ENCODE data around the gene CNTNAP2. TPM values are rescaled to one million over a fixed set of nuclear protein-coding genes. Genes with fewer than 3 reads are reported as not detected.

CNTNAP2 gene
- polyA plus RNA-seq, 2 donors = 0.41 to 0.48 TPM

- WGBS, 2 donors = 86 to 87% methylated on average over 1 of the region's 1 CpG
- Histone ChIP-seq H3K27ac (ENCODE audit: low read depth in 2 of 2, low read length in 1 of 2) (no peak overlapping the region), H3K9me3 (ENCODE audit: control insufficient read depth in 2 of 2, insufficient read depth in 1 of 2, low read depth in 1 of 2, low read length in 1 of 2) (peaks cover 0 to 4% of the 10 kb centered on the region in 2 donors), H3K36me3 (ENCODE audit: control insufficient read depth in 2 of 2, insufficient read depth in 2 of 2, low read length in 1 of 2) (no peaks in the 10 kb centered on the region), H3K4me1 (ENCODE audit: control insufficient read depth in 2 of 2, insufficient read depth in 2 of 2, low read length in 1 of 2) (no peaks in the 10 kb centered on the region), H3K4me3 (ENCODE audit: low read depth in 1 of 2, low read length in 2 of 2) (no peak overlapping the region), H3K27me3 (ENCODE audit: control insufficient read depth in 1 of 2, insufficient read depth in 2 of 2, low read length in 2 of 2) (no peaks in the 10 kb centered on the region)
Measured at GRCh38 chr7:146804620-146805019, 688.0 kb downstream of the CNTNAP2 start.

- H3K27ac ChIP-seq (ENCODE audit: low read depth in 2 of 2, low read length in 1 of 2) = no peak overlapping the region
- H3K9me3 ChIP-seq (ENCODE audit: control insufficient read depth in 2 of 2, insufficient read depth in 1 of 2, low read depth in 1 of 2, low read length in 1 of 2) = peaks cover 0 to 3% of the 10 kb centered on the region in 2 donors
- H3K4me1 ChIP-seq (ENCODE audit: control insufficient read depth in 2 of 2, insufficient read depth in 2 of 2, low read length in 1 of 2) = no peaks in the 10 kb centered on the region
- no peak overlapping the region for H3K4me3 ChIP-seq (ENCODE audit: low read depth in 1 of 2, low read length in 2 of 2)
- WGBS, 2 donors = 57 to 78% methylated on average over 1 of the region's 1 CpG
- no peaks in the 10 kb centered on the region for H3K36me3 ChIP-seq (ENCODE audit: control insufficient read depth in 2 of 2, insufficient read depth in 2 of 2, low read length in 1 of 2)
- no peaks in the 10 kb centered on the region for H3K27me3 ChIP-seq (ENCODE audit: control insufficient read depth in 1 of 2, insufficient read depth in 2 of 2, low read length in 2 of 2)
Measured at GRCh38 chr7:146805082-146805481, 688.5 kb downstream of the CNTNAP2 start.

- Histone ChIP-seq H3K4me3 (ENCODE audit: low read depth in 1 of 2, low read length in 2 of 2) (no peak overlapping the region), H3K4me1 (ENCODE audit: control insufficient read depth in 2 of 2, insufficient read depth in 2 of 2, low read length in 1 of 2) (no peaks in the 10 kb centered on the region), H3K36me3 (ENCODE audit: control insufficient read depth in 2 of 2, insufficient read depth in 2 of 2, low read length in 1 of 2) (no peaks in the 10 kb centered on the region), H3K9me3 (ENCODE audit: control insufficient read depth in 2 of 2, insufficient read depth in 1 of 2, low read depth in 1 of 2, low read length in 1 of 2) (no peaks in the 10 kb centered on the region), H3K27me3 (ENCODE audit: control insufficient read depth in 1 of 2, insufficient read depth in 2 of 2, low read length in 2 of 2) (no peaks in the 10 kb centered on the region), H3K27ac (ENCODE audit: low read depth in 2 of 2, low read length in 1 of 2) (no peak overlapping the region)
- WGBS, 2 donors = 41 to 51% methylated on average over 2 of the region's 2 CpGs
Measured at GRCh38 chr7:146826329-146826728, 709.7 kb downstream of the CNTNAP2 start.

- H3K4me1 ChIP-seq (ENCODE audit: control insufficient read depth in 2 of 2, insufficient read depth in 2 of 2, low read length in 1 of 2) = no peaks in the 10 kb centered on the region
- no peak overlapping the region for H3K27ac ChIP-seq (ENCODE audit: low read depth in 2 of 2, low read length in 1 of 2)
- no peaks in the 10 kb centered on the region for H3K27me3 ChIP-seq (ENCODE audit: control insufficient read depth in 1 of 2, insufficient read depth in 2 of 2, low read length in 2 of 2)
- WGBS, 2 donors = 83 to 84% methylated on average over 3 of the region's 3 CpGs
- H3K4me3 ChIP-seq (ENCODE audit: low read depth in 1 of 2, low read length in 2 of 2) = no peak overlapping the region
- H3K36me3 ChIP-seq (ENCODE audit: control insufficient read depth in 2 of 2, insufficient read depth in 2 of 2, low read length in 1 of 2) = no peaks in the 10 kb centered on the region
- H3K9me3 ChIP-seq (ENCODE audit: control insufficient read depth in 2 of 2, insufficient read depth in 1 of 2, low read depth in 1 of 2, low read length in 1 of 2) = no peaks in the 10 kb centered on the region
Measured at GRCh38 chr7:146830686-146831085, 714.1 kb downstream of the CNTNAP2 start.

- H3K9me3 ChIP-seq (ENCODE audit: control insufficient read depth in 2 of 2, insufficient read depth in 1 of 2, low read depth in 1 of 2, low read length in 1 of 2) = no peaks in the 10 kb centered on the region
- no peak overlapping the region for H3K4me3 ChIP-seq (ENCODE audit: low read depth in 1 of 2, low read length in 2 of 2)
Measured at GRCh38 chr7:146831875-146832274, 715.3 kb downstream of the CNTNAP2 start.

GRCh38 chr7:146844405-146844804 lies 727.8 kb downstream of the CNTNAP2 start:
- H3K4me3 ChIP-seq (ENCODE audit: low read depth in 1 of 2, low read length in 2 of 2) = no peak overlapping the region

More at GRCh38 chr7:146831875-146832274, 715.3 kb downstream of the CNTNAP2 start:
- Histone ChIP-seq H3K4me1 (ENCODE audit: control insufficient read depth in 2 of 2, insufficient read depth in 2 of 2, low read length in 1 of 2) (no peaks in the 10 kb centered on the region), H3K27me3 (ENCODE audit: control insufficient read depth in 1 of 2, insufficient read depth in 2 of 2, low read length in 2 of 2) (no peaks in the 10 kb centered on the region), H3K36me3 (ENCODE audit: control insufficient read depth in 2 of 2, insufficient read depth in 2 of 2, low read length in 1 of 2) (no peaks in the 10 kb centered on the region), H3K27ac (ENCODE audit: low read depth in 2 of 2, low read length in 1 of 2) (no peak overlapping the region)
- WGBS, 2 donors = 46 to 60% methylated on average over 2 of the region's 2 CpGs

GRCh38 chr7:146858690-146859089 lies 742.1 kb downstream of the CNTNAP2 start:
- H3K27ac ChIP-seq (ENCODE audit: low read depth in 2 of 2, low read length in 1 of 2) = no peak overlapping the region
- H3K4me1 ChIP-seq (ENCODE audit: control insufficient read depth in 2 of 2, insufficient read depth in 2 of 2, low read length in 1 of 2) = no peaks in the 10 kb centered on the region
- no peaks in the 10 kb centered on the region for H3K27me3 ChIP-seq (ENCODE audit: control insufficient read depth in 1 of 2, insufficient read depth in 2 of 2, low read length in 2 of 2)
- no peaks in the 10 kb centered on the region for H3K36me3 ChIP-seq (ENCODE audit: control insufficient read depth in 2 of 2, insufficient read depth in 2 of 2, low read length in 1 of 2)
- no peaks in the 10 kb centered on the region for H3K9me3 ChIP-seq (ENCODE audit: control insufficient read depth in 2 of 2, insufficient read depth in 1 of 2, low read depth in 1 of 2, low read length in 1 of 2)
- no peak overlapping the region for H3K4me3 ChIP-seq (ENCODE audit: low read depth in 1 of 2, low read length in 2 of 2)

More at GRCh38 chr7:146844405-146844804, 727.8 kb downstream of the CNTNAP2 start:
- Histone ChIP-seq H3K4me1 (ENCODE audit: control insufficient read depth in 2 of 2, insufficient read depth in 2 of 2, low read length in 1 of 2) (no peaks in the 10 kb centered on the region), H3K27ac (ENCODE audit: low read depth in 2 of 2, low read length in 1 of 2) (no peak overlapping the region), H3K9me3 (ENCODE audit: control insufficient read depth in 2 of 2, insufficient read depth in 1 of 2, low read depth in 1 of 2, low read length in 1 of 2) (peaks cover 0 to 2% of the 10 kb centered on the region in 2 donors), H3K36me3 (ENCODE audit: control insufficient read depth in 2 of 2, insufficient read depth in 2 of 2, low read length in 1 of 2) (no peaks in the 10 kb centered on the region), H3K27me3 (ENCODE audit: control insufficient read depth in 1 of 2, insufficient read depth in 2 of 2, low read length in 2 of 2) (no peaks in the 10 kb centered on the region)
- WGBS, 2 donors = 76 to 96% methylated on average over 2 of the region's 2 CpGs

- no peak overlapping the region for H3K27ac ChIP-seq (ENCODE audit: low read depth in 2 of 2, low read length in 1 of 2)
- no peaks in the 10 kb centered on the region for H3K9me3 ChIP-seq (ENCODE audit: control insufficient read depth in 2 of 2, insufficient read depth in 1 of 2, low read depth in 1 of 2, low read length in 1 of 2)
- H3K4me1 ChIP-seq (ENCODE audit: control insufficient read depth in 2 of 2, insufficient read depth in 2 of 2, low read length in 1 of 2) = no peaks in the 10 kb centered on the region
- H3K27me3 ChIP-seq (ENCODE audit: control insufficient read depth in 1 of 2, insufficient read depth in 2 of 2, low read length in 2 of 2) = no peaks in the 10 kb centered on the region
- H3K36me3 ChIP-seq (ENCODE audit: control insufficient read depth in 2 of 2, insufficient read depth in 2 of 2, low read length in 1 of 2) = no peaks in the 10 kb centered on the region
- no peak overlapping the region for H3K4me3 ChIP-seq (ENCODE audit: low read depth in 1 of 2, low read length in 2 of 2)
- WGBS, 2 donors = 92 to 93% methylated on average over 4 of the region's 4 CpGs
Measured at GRCh38 chr7:146861701-146862100, 745.1 kb downstream of the CNTNAP2 start.

- H3K27me3 ChIP-seq (ENCODE audit: control insufficient read depth in 1 of 2, insufficient read depth in 2 of 2, low read length in 2 of 2) = no peaks in the 10 kb centered on the region
- H3K27ac ChIP-seq (ENCODE audit: low read depth in 2 of 2, low read length in 1 of 2) = no peak overlapping the region
- no peaks in the 10 kb centered on the region for H3K9me3 ChIP-seq (ENCODE audit: control insufficient read depth in 2 of 2, insufficient read depth in 1 of 2, low read depth in 1 of 2, low read length in 1 of 2)
- H3K4me3 ChIP-seq (ENCODE audit: low read depth in 1 of 2, low read length in 2 of 2) = no peak overlapping the region
- H3K4me1 ChIP-seq (ENCODE audit: control insufficient read depth in 2 of 2, insufficient read depth in 2 of 2, low read length in 1 of 2) = no peaks in the 10 kb centered on the region
- 24 to 42% methylated on average over 2 of the region's 2 CpGs for WGBS, 2 donors
- no peaks in the 10 kb centered on the region for H3K36me3 ChIP-seq (ENCODE audit: control insufficient read depth in 2 of 2, insufficient read depth in 2 of 2, low read length in 1 of 2)
Measured at GRCh38 chr7:146862415-146862814, 745.8 kb downstream of the CNTNAP2 start.

GRCh38 chr7:146864644-146865043 lies 748.0 kb downstream of the CNTNAP2 start:
- no peak overlapping the region for H3K4me3 ChIP-seq (ENCODE audit: low read depth in 1 of 2, low read length in 2 of 2)
- no peaks in the 10 kb centered on the region for H3K36me3 ChIP-seq (ENCODE audit: control insufficient read depth in 2 of 2, insufficient read depth in 2 of 2, low read length in 1 of 2)
- 86 to 95% methylated on average over 2 of the region's 2 CpGs for WGBS, 2 donors
- no peaks in the 10 kb centered on the region for H3K4me1 ChIP-seq (ENCODE audit: control insufficient read depth in 2 of 2, insufficient read depth in 2 of 2, low read length in 1 of 2)
- H3K27ac ChIP-seq (ENCODE audit: low read depth in 2 of 2, low read length in 1 of 2) = no peak overlapping the region
- H3K9me3 ChIP-seq (ENCODE audit: control insufficient read depth in 2 of 2, insufficient read depth in 1 of 2, low read depth in 1 of 2, low read length in 1 of 2) = no peaks in the 10 kb centered on the region
- H3K27me3 ChIP-seq (ENCODE audit: control insufficient read depth in 1 of 2, insufficient read depth in 2 of 2, low read length in 2 of 2) = no peaks in the 10 kb centered on the region
